IMR-90 (cell line): Measurements from ENCODE around the gene DDI2.

Source experiments
- POLR2A ChIP-seq: IDR thresholded peaks from 2 replicates; pipeline ENCODE4 v1.6.1; 2012; ENCODE audit warnings: mild to moderate bottlenecking, low read depth, low read length
- RCOR1 ChIP-seq: IDR thresholded peaks from 2 replicates; pipeline ENCODE4 v1.6.1; 2012; ENCODE audit warnings: mild to moderate bottlenecking, low read length, improper control_type of control experiment; ENCODE audit not compliant: insufficient replicate concordance
- RFX5 ChIP-seq: IDR thresholded peaks from 2 replicates; pipeline ENCODE4 v1.8.0; 2012; ENCODE audit warnings: low read depth, mild to moderate bottlenecking, low read length, moderate library complexity
- SMC3 ChIP-seq: fragments of 150-350 bp; IDR thresholded peaks from 2 replicates; pipeline ENCODE4 v1.6.1; 2016; ENCODE audit warnings: low read depth, mild to moderate bottlenecking, antibody characterized with exemption, low read length, moderate library complexity
- TF ChIP-seq, protein P1 (sequence below): conservative IDR thresholded peaks from 2 replicates; pipeline ENCODE4 v1.5.1; 2012; ENCODE audit warnings: mild to moderate bottlenecking, low read depth, low read length, improper control_type of control experiment

DNA sequence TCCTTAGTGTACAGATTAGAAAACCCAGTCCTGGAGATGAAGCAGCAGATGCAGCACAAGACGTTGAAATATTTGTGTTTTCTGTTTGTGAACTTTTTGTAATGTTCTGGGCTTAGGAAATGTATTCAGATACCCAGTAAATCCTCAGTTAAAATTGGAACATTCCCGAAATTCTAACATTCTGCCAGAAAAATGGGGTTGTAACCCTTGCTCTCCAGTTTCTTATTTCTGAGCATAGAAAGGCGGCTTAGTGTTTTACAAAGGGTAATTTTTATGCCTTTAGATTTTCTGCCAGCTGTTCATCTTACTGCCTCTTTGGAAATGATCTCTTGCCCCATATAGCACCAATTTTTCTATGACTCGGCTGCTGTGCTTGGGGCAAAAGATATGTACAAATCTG lies 20.6 kb downstream of the DDI2 start:
- TF ChIP-seq POLR2A: no peak
- TF ChIP-seq SMC3: no peak
- TF ChIP-seq, protein P1, sequence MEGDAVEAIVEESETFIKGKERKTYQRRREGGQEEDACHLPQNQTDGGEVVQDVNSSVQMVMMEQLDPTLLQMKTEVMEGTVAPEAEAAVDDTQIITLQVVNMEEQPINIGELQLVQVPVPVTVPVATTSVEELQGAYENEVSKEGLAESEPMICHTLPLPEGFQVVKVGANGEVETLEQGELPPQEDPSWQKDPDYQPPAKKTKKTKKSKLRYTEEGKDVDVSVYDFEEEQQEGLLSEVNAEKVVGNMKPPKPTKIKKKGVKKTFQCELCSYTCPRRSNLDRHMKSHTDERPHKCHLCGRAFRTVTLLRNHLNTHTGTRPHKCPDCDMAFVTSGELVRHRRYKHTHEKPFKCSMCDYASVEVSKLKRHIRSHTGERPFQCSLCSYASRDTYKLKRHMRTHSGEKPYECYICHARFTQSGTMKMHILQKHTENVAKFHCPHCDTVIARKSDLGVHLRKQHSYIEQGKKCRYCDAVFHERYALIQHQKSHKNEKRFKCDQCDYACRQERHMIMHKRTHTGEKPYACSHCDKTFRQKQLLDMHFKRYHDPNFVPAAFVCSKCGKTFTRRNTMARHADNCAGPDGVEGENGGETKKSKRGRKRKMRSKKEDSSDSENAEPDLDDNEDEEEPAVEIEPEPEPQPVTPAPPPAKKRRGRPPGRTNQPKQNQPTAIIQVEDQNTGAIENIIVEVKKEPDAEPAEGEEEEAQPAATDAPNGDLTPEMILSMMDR: no peak
- no peak for TF ChIP-seq RCOR1
- no peak for TF ChIP-seq RFX5
